ENCODE data around the gene RPL13. TPM values are rescaled to one million over a fixed set of nuclear protein-coding genes. Genes with fewer than 3 reads are reported as not detected.

RPL13 gene
- total RNA-seq (4,932 and 5,939 TPM in 2 replicates), polyA plus RNA-seq (1,293 and 1,556 TPM in 2 replicates)

DNA sequence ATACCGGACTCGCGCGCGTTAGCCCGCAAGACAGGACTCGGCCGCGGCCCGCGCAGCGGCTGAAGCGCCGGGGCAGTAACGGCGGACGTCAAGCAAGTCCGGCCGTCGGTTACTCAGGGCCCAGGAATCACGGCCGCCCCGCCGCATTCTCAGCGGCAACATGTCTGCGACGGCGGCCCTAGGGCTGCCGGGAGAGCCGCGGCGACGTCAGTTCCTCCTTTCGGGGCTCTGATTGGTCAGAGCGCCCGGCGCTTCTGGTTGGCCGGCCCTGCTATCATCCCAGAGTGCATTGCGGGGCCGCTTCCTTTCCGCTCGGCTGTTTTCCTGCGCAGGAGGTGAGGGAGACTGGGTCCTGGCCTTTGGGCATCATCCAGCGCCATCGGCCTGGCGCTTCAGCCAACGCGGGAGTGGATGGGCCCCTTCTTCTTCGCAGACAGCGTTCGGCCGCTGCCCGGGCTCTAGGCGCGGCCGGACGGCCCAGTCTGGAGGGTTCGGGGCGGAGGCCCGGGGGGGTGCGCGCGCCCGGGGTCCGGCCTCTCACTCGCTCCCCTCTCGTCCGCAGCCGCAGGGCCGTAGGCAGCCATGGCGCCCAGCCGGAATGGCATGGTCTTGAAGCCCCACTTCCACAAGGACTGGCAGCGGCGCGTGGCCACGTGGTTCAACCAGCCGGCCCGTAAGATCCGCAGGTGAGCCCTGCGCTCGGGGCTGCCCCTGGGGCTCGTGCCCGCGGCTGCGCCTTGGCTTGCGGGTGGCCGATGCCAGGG lies at the start of gene RPL13:
RPL13 (plus strand) TSS at position 305 of the 764 bp plus-strand sequence; CDS start at position 583, 278 bp downstream.
- H3K4me3 ChIP-seq = peak within 1 kb of the TSS; percentile 72
- H3K4me1 ChIP-seq (ENCODE audit: low read depth) = peaks cover 12% of the 10 kb centered on the region
- H3K9me3 ChIP-seq (ENCODE audit: low read depth) = no peaks in the 10 kb centered on the region
- H3K36me3 ChIP-seq = peaks cover 36% of the 10 kb centered on the region
- peak; percentile 97 to 98 for DNase-seq (ENCODE audit: low read depth in 1 of 2, low spot score in 1 of 2)
- TF ChIP-seq, protein P1, sequence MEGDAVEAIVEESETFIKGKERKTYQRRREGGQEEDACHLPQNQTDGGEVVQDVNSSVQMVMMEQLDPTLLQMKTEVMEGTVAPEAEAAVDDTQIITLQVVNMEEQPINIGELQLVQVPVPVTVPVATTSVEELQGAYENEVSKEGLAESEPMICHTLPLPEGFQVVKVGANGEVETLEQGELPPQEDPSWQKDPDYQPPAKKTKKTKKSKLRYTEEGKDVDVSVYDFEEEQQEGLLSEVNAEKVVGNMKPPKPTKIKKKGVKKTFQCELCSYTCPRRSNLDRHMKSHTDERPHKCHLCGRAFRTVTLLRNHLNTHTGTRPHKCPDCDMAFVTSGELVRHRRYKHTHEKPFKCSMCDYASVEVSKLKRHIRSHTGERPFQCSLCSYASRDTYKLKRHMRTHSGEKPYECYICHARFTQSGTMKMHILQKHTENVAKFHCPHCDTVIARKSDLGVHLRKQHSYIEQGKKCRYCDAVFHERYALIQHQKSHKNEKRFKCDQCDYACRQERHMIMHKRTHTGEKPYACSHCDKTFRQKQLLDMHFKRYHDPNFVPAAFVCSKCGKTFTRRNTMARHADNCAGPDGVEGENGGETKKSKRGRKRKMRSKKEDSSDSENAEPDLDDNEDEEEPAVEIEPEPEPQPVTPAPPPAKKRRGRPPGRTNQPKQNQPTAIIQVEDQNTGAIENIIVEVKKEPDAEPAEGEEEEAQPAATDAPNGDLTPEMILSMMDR (IDR thresholded peaks at IDR 0.05; ENCODE audit: low read depth, low read length) = no peak
- no peaks in the 10 kb centered on the region for H3K27me3 ChIP-seq
- peak within 1 kb of the TSS; percentile 98 for H3K27ac ChIP-seq

DNA sequence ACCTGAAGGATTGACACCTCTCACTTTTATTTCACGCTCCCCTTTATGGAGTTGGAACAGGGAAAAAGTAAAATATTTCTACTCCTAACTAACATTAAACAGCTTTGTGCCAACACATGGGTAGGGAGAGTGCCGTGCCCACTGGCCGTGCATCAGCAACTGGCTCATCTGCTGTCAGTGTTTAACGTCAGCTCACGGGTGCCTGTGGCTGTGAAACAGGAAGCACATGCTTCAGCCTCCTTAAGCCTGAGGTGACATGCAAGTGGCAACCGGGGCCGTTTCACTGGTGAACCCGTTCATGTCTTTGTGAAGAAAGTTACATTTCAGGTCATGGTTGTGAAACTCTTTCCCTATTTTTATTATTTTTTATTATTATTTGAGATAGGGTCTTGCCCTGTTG lies 49.1 kb upstream of the RPL13 start:
- no peak for DNase-seq (ENCODE audit: low read depth in 1 of 2, low spot score in 1 of 2)
- Histone ChIP-seq H3K9me3 (ENCODE audit: low read depth) (no peaks in the 10 kb centered on the region), H3K4me1 (ENCODE audit: low read depth) (no peaks in the 10 kb centered on the region), H3K27me3 (no peaks in the 10 kb centered on the region), H3K4me3 (no peak overlapping the region), H3K36me3 (peaks cover 29% of the 10 kb centered on the region), H3K27ac (no peak overlapping the region)
- TF ChIP-seq, protein P1 (IDR thresholded peaks at IDR 0.05; ENCODE audit: low read depth, low read length) = no peak

DNA sequence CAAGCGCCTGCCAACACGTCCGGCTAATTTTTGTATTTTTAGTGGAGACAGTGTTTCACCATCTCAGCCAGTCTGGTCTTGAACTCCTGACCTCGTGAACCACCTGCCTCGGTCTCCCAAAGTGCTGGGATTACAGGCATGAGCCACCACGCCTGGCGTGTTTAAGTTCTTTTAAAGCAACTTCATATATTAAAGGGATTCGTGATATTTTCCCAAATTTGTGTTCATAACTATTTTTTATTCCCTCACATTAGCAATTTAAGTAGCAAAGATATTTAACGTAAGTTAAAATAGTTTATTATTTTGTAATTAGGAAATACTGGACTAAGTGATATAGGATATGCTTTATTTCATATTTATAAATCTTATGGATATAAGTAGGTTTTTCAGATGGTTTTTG lies 48.0 kb upstream of the RPL13 start:
- peaks cover 32% of the 10 kb centered on the region for H3K36me3 ChIP-seq

DNA sequence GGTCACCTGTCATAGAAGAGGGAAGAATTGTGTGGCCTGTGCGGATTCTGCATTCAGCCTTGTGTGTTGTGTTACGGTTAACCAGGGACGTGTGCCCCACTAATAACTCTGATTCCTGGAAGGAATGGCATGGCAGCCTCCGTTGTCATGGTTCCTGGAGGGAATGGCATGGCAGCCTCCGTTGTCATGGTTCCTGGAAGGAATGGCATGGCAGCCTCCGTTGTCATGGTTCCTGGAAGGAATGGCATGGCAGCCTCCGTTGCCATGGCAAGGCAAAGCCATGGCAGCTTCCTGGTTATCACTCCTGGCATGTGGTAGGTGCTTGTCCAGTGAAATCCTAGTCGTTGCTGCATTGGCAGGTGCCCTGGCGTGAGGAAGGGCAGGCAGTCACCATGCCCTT lies 43.4 kb upstream of the RPL13 start:
- no peak for DNase-seq (ENCODE audit: low read depth in 1 of 2, low spot score in 1 of 2)
- TF ChIP-seq, protein P1 (IDR thresholded peaks at IDR 0.05; ENCODE audit: low read depth, low read length) = no peak
- no peaks in the 10 kb centered on the region for H3K9me3 ChIP-seq (ENCODE audit: low read depth)

More for the DNA sequence above, 48.0 kb upstream of the RPL13 start:
- Histone ChIP-seq H3K4me1 (ENCODE audit: low read depth) (no peaks in the 10 kb centered on the region), H3K27ac (no peak overlapping the region), H3K4me3 (no peak overlapping the region), H3K9me3 (ENCODE audit: low read depth) (no peaks in the 10 kb centered on the region), H3K27me3 (no peaks in the 10 kb centered on the region)
- TF ChIP-seq, protein P1 (IDR thresholded peaks at IDR 0.05; ENCODE audit: low read depth, low read length) = no peak
- no peak for DNase-seq (ENCODE audit: low read depth in 1 of 2, low spot score in 1 of 2)

DNA sequence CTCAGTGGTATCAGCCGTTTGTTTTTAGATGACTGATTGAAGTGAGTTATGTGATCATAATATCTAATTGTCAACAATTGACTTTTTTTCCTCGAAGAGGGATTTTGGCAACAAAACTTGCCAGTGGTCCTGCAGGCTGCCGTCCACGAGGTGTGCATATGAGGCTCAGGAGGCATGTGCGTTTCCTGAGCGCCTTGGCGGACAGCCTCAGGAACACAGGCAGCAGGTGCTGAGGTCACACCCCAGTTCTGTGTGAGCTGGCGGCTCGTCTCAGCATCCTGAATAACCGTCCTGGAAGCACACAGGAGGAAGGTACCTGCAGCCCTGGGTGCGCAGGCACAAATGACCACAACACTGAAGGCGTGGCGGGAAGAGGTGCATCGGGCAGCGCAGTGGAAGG lies 40.6 kb upstream of the RPL13 start:
- Histone ChIP-seq H3K4me3 (no peak overlapping the region), H3K4me1 (ENCODE audit: low read depth) (no peaks in the 10 kb centered on the region), H3K36me3 (peaks cover 45% of the 10 kb centered on the region), H3K9me3 (ENCODE audit: low read depth) (no peaks in the 10 kb centered on the region), H3K27me3 (no peaks in the 10 kb centered on the region), H3K27ac (no peak overlapping the region)
- TF ChIP-seq, protein P1 (IDR thresholded peaks at IDR 0.05; ENCODE audit: low read depth, low read length) = no peak
- no peak for DNase-seq (ENCODE audit: low read depth in 1 of 2, low spot score in 1 of 2)

More for the DNA sequence above, 43.4 kb upstream of the RPL13 start:
- Histone ChIP-seq H3K4me3 (no peak overlapping the region), H3K27me3 (no peaks in the 10 kb centered on the region), H3K27ac (no peak overlapping the region), H3K4me1 (ENCODE audit: low read depth) (no peaks in the 10 kb centered on the region), H3K36me3 (peaks cover 36% of the 10 kb centered on the region)
